GM15510 (cell line): ENCODE measurements around the gene ATP8A2.

Experiments
- POLR2A ChIP-seq: IDR thresholded peaks from 3 replicates; pipeline ENCODE4 v1.6.1; 2011; ENCODE audit warnings: borderline replicate concordance; ENCODE audit not compliant: insufficient read length; ENCODE audit errors: extremely low read depth

The ATP8A2 gene

DNA sequence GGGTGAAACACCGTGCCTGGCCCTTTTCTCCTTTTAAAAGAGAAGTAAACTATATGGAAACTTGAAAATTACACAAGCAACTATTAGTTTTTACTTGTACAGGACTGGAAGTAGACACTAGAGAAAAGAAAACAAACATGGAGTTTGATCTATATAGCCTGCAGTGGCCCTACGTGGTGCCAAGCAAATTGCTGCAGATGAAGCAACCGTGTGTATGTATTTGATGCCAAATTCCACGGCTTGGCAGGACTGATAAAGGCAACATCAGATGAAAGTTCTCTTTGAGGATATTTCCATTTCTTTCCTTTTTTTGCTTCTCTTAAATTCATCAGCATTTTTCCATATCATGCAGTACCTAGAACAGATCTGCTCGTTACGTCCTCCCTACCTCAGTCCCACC is 49.8 kb downstream of the ATP8A2 start:
- TF ChIP-seq POLR2A: no peak

DNA sequence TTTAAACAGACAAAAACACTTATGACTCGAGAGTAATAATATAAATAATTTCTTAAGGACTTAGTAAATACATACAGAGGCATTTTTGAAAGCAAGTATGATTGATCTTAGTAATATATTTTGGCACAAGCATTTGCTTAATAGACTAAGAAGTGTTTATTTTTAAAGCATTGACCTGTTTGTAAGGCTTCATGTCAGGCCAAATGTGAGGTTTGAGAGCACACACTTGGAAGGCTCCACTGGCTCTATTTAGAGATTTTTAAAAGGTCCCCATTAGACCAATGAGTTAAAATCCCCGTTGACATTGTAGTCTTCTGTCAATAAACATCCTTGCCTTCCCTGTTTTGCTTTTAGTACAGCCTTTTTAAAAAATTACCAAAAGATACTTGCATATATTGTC is 50.4 kb downstream of the ATP8A2 start:
- TF ChIP-seq POLR2A: no peak

DNA sequence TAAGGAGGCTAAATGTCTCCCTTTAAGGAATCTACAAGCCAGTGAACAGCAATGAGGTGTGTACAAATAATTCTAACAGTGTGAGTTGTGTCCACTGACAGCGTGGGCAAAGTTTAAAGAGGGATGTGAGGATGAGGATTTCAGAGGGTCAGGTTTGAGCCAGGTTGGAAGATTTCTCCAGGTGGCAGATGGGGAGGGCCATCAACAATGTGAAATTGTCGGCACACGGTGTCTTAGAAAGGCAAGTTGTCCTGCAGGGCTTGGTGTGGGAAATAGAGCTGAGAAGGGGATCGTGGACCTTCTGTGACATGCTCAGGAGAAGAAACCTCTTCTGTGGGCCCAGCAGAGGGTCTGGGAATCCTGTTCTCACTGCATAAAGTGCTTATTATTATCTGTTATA is 52.1 kb downstream of the ATP8A2 start:
- no peak for TF ChIP-seq POLR2A

DNA sequence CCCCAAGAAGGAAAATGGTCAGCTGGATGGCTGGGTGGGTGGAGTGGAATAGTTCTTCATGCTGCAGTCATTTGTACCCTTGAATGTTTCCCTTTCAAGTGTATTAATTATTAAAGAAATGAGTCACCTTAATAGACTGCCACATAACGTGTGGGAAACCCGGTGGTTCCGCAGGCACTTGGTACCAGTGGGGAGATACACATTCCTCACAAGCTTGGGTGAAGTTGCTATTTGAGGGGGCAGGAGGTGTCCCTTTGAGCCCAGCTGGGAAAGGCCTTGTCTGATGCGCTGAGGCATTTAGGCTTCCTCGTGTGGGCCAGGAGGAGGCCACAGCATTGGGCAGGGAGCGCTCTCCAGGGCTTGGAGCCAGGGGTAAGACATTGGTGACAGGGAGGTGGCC is 57.7 kb downstream of the ATP8A2 start:
- no peak for TF ChIP-seq POLR2A

GRCh38 chr13:25432691-25433090 is 60.9 kb downstream of the ATP8A2 start:
- TF ChIP-seq POLR2A: no peak

GRCh38 chr13:25440061-25440460 is 68.3 kb downstream of the ATP8A2 start:
- TF ChIP-seq POLR2A: no peak

DNA sequence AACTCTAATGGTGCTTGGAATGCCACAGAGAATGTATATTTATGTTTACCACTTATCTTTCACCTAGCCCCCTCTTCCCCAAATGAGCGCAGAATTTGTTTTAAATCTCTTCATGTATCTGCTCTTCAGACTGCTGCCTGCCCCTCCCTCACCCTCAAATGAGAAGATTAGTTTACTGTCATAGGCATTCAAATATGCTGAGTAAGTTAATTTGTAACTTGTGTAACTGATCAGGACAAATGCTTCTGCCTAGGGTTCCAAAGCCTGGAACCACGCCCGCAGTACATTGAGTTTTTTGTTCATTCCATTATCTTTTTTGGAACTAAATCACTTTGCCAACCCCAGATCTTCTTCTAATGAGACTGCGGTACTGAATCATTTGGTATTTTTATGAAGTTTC is 74.5 kb downstream of the ATP8A2 start:
- no peak for TF ChIP-seq POLR2A

DNA sequence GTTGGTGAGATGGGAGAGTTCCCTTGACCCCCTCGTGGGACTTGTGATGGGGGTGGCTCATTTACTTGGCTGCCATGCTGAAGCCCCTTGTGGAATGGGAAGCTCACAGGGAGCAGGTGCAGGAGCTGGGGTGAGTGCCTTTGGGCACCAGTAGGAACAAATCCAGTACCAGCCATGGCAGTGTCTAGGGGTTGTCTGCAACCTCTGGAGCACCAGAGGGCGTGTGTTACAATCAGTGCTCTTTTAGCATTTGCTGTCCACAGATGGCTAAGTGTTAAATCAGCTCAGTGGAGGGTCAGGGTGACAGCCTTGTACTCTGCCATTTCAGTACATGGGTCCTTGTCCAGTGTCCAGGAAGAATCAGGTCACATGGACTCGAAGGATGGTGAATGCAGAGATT is 75.6 kb downstream of the ATP8A2 start:
- no peak for TF ChIP-seq POLR2A

- TF ChIP-seq POLR2A: no peak
Observed at GRCh38 chr13:25453850-25454365, 82.1 kb downstream of the ATP8A2 start.

DNA sequence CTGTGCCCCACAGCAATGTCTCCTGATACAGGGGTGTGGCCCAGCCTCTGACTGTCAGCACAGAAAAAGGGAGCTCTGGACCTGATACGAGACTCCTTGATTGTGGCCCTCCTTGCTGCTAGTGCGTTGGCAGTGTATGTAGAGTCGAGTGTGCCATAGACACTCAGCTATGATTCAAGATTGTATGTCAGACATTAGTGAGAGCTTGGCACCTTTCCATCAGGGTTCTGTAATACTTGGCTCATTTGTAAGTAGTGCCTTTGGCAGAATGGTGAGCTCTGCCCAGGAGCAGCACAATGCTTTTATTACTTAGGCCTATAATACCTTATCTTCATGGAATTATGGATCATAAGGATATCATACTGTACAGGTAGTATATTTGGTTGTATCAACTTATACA is 83.4 kb downstream of the ATP8A2 start:
- TF ChIP-seq POLR2A: no peak

GRCh38 chr13:25457566-25457965 is 85.8 kb downstream of the ATP8A2 start:
- TF ChIP-seq POLR2A: no peak

DNA sequence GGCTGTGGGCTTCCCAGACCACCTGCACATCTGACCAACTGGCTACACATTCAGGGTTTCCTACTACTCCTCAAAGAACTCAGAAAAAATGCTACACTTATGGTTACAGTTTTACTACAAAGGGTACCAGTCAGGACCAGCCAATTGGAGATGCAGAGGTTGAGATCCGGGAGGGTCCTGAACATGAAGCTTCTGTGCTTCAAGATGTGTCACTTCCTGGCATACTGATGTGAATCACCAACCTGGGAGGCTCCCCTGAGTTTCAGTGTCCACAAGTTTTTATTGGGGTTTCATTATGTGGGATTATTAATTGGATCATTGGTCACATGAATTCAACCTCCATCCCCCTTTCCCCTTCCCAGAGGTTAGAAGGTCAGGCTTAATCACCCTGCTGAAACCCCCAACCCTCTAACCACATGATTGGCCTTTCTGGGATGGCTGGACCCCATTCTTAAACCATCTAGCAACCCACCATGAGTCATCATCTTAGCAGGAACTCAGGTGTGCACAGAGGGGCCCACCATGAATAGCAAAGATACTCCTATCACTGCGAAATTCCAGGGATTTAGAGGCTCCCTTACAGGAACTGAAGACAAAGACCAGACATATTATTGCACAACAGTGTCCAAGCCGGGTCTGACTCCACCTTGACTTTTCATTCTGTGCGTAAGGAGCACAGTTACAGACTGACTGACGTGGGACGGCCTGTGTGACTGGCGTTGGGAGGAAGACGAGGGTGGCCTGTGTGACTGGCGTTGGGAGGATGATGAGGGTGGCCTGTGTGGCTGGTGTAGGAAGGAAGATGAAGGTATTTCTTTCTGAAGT is 90.7 kb downstream of the ATP8A2 start:
- no peak for TF ChIP-seq POLR2A

DNA sequence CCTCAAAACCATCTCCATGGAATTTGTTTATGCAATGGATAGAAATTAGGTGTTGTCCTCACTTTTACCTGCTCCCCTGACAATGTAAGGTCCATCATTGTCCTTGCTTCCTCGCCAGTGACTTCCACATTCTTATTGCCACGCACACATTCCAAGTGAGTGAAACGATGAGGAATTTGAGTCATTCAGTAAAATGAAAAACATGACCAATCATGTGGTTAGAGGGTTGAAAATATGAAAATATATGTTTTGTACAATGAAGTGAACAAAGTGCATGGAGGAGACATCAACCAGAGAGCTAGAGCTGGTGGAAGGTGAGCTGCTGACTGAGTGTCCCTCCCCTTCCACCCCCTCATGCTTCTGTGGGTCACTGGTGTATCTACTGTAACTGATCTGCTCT is 91.7 kb downstream of the ATP8A2 start:
- no peak for TF ChIP-seq POLR2A

- TF ChIP-seq POLR2A: no peak
Observed at GRCh38 chr13:25466880-25467279, 95.1 kb downstream of the ATP8A2 start.

- no peak for TF ChIP-seq POLR2A
Observed at GRCh38 chr13:25468325-25469168, 96.8 kb downstream of the ATP8A2 start.

- TF ChIP-seq POLR2A: no peak
Observed at GRCh38 chr13:25469169-25469525, 97.4 kb downstream of the ATP8A2 start.
